H1 (cell line): Measurements from ENCODE around the gene PROX2.

Experiments
- CEBPB ChIP-seq: IDR thresholded peaks from 2 replicates; pipeline ENCODE4 v1.6.1; 2012; ENCODE audit warnings: low read depth, low read length
- EZH2 ChIP-seq: fragments of 200-600 bp; sonication (generic); IDR thresholded peaks from 2 replicates; pipeline ENCODE4 v1.7.1; 2012; ENCODE audit warnings: low read depth, mild to moderate bottlenecking, moderate library complexity, low read length, inconsistent platforms; ENCODE audit not compliant: severe bottlenecking
- POLR2A ChIP-seq, 2 experiments: IDR thresholded peaks; 1 replicate in 1 of 2; 2 replicates in 1 of 2; pipeline ENCODE4 v1.6.1; 2011; ENCODE audit warnings: low read depth in 2 of 2, low read length in 2 of 2, mild to moderate bottlenecking in 2 of 2; ENCODE audit errors: control extremely low read depth in 1 of 2
- RAD21 ChIP-seq, 2 experiments: IDR thresholded peaks in 1 of 2; conservative IDR thresholded peaks in 1 of 2; 2 replicates each; pipeline ENCODE4 v1.6.1; 2011; ENCODE audit warnings: low read depth in 2 of 2, low read length in 2 of 2, improper control_type of control experiment in 1 of 2, inconsistent platforms in 1 of 2, mild to moderate bottlenecking in 1 of 2, moderate library complexity in 1 of 2
- RFX5 ChIP-seq: IDR thresholded peaks from 2 replicates; pipeline ENCODE4 v1.6.1; 2011; ENCODE audit warnings: low read depth, low read length, improper control_type of control experiment, borderline replicate concordance
- TEAD4 ChIP-seq: IDR thresholded peaks from 2 replicates; pipeline ENCODE4 v1.6.1; 2012; ENCODE audit warnings: low read depth, low read length, inconsistent platforms, mixed read lengths
- TF ChIP-seq, protein P1 (sequence below), 3 experiments: IDR thresholded peaks; 1 replicate in 2 of 3; 2 replicates in 1 of 3; pipeline versions ENCODE4 v1.5.1 to v1.6.1; 2011; ENCODE audit warnings: low read length in 3 of 3, mild to moderate bottlenecking in 3 of 3, inconsistent platforms in 2 of 3, low read depth in 1 of 3, moderate library complexity in 1 of 3; ENCODE audit not compliant: insufficient read depth in 1 of 3; ENCODE audit errors: control extremely low read depth in 1 of 3

DNA sequence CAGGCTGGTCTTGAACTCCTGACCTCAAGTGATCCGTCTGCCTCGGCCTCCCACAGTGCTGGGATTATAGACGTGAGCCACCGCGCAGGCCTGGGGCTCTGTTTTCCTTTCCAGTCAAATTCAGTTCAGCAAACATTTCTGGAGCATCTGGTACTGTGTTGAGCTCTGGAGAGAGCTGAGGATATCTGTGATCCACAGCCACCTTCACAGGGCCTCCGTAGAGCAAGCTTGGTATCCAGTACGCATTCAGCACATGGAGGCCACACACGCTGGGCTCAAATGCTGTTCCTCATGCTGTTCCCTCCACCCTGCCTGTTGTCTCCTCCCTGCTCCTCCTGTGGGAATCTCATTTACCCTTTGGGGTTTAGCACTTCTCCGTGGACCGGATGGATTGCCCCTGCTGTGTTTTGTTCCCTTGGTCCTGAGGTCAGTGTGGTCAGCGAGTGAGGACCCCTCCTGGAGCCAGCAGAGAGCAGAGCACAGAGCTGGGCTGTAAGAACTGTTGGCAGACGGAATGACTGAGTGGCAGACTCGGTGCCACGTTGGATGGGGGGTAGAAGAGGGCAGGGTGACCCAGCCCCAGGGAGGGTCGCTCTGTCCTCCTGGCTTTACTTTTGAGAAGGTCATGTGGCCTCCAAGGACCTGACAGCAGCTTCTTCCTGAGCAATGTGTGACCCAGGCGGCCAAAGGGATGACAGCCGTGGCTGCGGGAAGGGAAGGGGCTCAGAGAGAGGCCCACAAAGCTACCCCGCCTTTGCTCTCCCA lies 46.2 kb upstream of the PROX2 start:
- TF ChIP-seq, protein P1, sequence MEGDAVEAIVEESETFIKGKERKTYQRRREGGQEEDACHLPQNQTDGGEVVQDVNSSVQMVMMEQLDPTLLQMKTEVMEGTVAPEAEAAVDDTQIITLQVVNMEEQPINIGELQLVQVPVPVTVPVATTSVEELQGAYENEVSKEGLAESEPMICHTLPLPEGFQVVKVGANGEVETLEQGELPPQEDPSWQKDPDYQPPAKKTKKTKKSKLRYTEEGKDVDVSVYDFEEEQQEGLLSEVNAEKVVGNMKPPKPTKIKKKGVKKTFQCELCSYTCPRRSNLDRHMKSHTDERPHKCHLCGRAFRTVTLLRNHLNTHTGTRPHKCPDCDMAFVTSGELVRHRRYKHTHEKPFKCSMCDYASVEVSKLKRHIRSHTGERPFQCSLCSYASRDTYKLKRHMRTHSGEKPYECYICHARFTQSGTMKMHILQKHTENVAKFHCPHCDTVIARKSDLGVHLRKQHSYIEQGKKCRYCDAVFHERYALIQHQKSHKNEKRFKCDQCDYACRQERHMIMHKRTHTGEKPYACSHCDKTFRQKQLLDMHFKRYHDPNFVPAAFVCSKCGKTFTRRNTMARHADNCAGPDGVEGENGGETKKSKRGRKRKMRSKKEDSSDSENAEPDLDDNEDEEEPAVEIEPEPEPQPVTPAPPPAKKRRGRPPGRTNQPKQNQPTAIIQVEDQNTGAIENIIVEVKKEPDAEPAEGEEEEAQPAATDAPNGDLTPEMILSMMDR (IDR thresholded peaks at IDR 0.05; ENCODE audit: control extremely low read depth in 1 of 3, insufficient read depth in 1 of 3, low read depth in 1 of 3, low read length in 3 of 3): no peak
- no peak for TF ChIP-seq POLR2A (IDR thresholded peaks at IDR 0.05; ENCODE audit: control extremely low read depth in 1 of 2, low read depth in 2 of 2, low read length in 2 of 2)
- TF ChIP-seq CEBPB: no peak
- no peak for TF ChIP-seq RFX5
- TF ChIP-seq RAD21 (IDR thresholded peaks at IDR 0.05 in 1 of 2, conservative IDR thresholded peaks at IDR 0.05 in 1 of 2; ENCODE audit: low read depth in 2 of 2, low read length in 2 of 2): no peak
- no peak for TF ChIP-seq EZH2
- TF ChIP-seq TEAD4: no peak
